Panc1 (cell line): Measurements from ENCODE around the gene ZNF132. TPM values are rescaled to one million over a fixed set of nuclear protein-coding genes. Genes with fewer than 3 reads are reported as not detected.
A peak's percentile ranks its signal among the peaks of the same experiment; 100 is the strongest.

ENCODE experiments used
- ATAC-seq: fragments of 200-7000 bp; cut with Tn5 transposase; 2 replicates; pipeline ENCODE4 v1.9.1; 2020; ENCODE audit warnings: mild to moderate bottlenecking, moderate library complexity
- BruUV-seq: library from RNA; stranded (reverse); fragments of 400-500 nt; replicated peaks from 2 replicates; lab custom pipeline; 2021; lab: Mats Ljungman, UMichigan
- CTCF ChIA-PET: fragments of 300-600 bp; sonication (Branson Sonifier 250); formaldehyde crosslinking; loops from one replicate; lab custom pipeline; 2022; ENCODE audit warnings: antibody characterized with exemption; lab: Charles Lee
- POLR2A ChIA-PET: fragments of 300-600 bp; sonication (Branson Sonifier 250); formaldehyde crosslinking; loops from one replicate; lab custom pipeline; 2022; ENCODE audit warnings: antibody characterized with exemption; lab: Charles Lee
- DNase-seq: peaks from one replicate; pipeline ENCODE4 v3.0.0-alpha.2; 2010; ENCODE audit warnings: low read depth, low spot score
- H3K27ac ChIP-seq: 2 replicates; pipeline ENCODE4 v1.5.1; 2011; ENCODE audit warnings: mild to moderate bottlenecking, low read length, inconsistent platforms
- H3K27me3 ChIP-seq: fragments of 200-500 bp; sonication (Bioruptor generic); 2 replicates; pipeline ENCODE4 v1.6.0; 2014; ENCODE audit warnings: low read length, inconsistent platforms; ENCODE audit not compliant: control insufficient read depth, insufficient read depth
- H3K36me3 ChIP-seq: fragments of 200-500 bp; sonication (Bioruptor generic); 2 replicates; pipeline ENCODE4 v1.5.1; 2014; ENCODE audit warnings: inconsistent platforms, mild to moderate bottlenecking, low read length, moderate library complexity; ENCODE audit not compliant: control insufficient read depth, insufficient read depth
- H3K4me1 ChIP-seq: 2 replicates; pipeline ENCODE4 v1.5.1; 2011; ENCODE audit warnings: inconsistent platforms, mild to moderate bottlenecking, low read length, moderate library complexity; ENCODE audit not compliant: control insufficient read depth, insufficient read depth
- H3K4me3 ChIP-seq, 2 experiments: 2 replicates each; pipeline ENCODE4 v1.5.1; 2011 to 2012; ENCODE audit warnings: low read depth in 2 of 2, low read length in 2 of 2, mild to moderate bottlenecking in 2 of 2, inconsistent platforms in 1 of 2, moderate library complexity in 1 of 2
- H3K9me3 ChIP-seq: fragments of 200-500 bp; sonication (Bioruptor generic); 2 replicates; pipeline ENCODE4 v1.5.1; 2014; ENCODE audit warnings: low read depth, mild to moderate bottlenecking, inconsistent platforms, low read length, moderate library complexity; ENCODE audit not compliant: control insufficient read depth, insufficient read depth
- POLR2AphosphoS5 ChIP-seq: IDR thresholded peaks from 2 replicates; pipeline ENCODE4 v1.6.1; 2012; ENCODE audit warnings: mild to moderate bottlenecking, low read depth, low read length, moderate library complexity
- SIN3A ChIP-seq: IDR thresholded peaks from 2 replicates; pipeline ENCODE4 v1.6.1; 2012; ENCODE audit warnings: low read depth, mild to moderate bottlenecking, low read length, moderate library complexity, borderline replicate concordance; ENCODE audit not compliant: insufficient read depth
- TCF7L2 ChIP-seq: IDR thresholded peaks from 2 replicates; pipeline ENCODE4 v1.6.1; 2011; ENCODE audit warnings: mild to moderate bottlenecking, low read depth, low read length, inconsistent platforms
- in situ Hi-C: cut with HindIII; loops from 2 replicates; pipeline ENCODE4 v1.10.0; 2016; ENCODE audit warnings: low sequenced_read_pairs, low pct_unique_long_range_greater_than_20kb
- intact Hi-C: fragments of 100-400 bp; cut with micrococcal nuclease; formaldehyde crosslinking; loops from one replicate; pipeline ENCODE4 v1.10.0; 2022; ENCODE audit not compliant: unreplicated experiment
- total RNA-seq: library from RNA; stranded (reverse); gene quantifications from one replicate; pipeline ENCODE4 v1.2.1, GENCODE V29; 2021; ENCODE audit not compliant: unreplicated experiment
- TF ChIP-seq, protein P1 (sequence below), 2 experiments: IDR thresholded peaks; 2 replicates each; pipeline ENCODE4 v1.6.1; 2011 to 2012; ENCODE audit warnings: low read depth in 2 of 2, control low read depth in 1 of 2, low read length in 1 of 2, mild to moderate bottlenecking in 1 of 2, moderate library complexity in 1 of 2; ENCODE audit not compliant: insufficient read depth in 1 of 2
- TF ChIP-seq, protein P2 (sequence below): fragments of 450-650 bp; IDR thresholded peaks from 2 replicates; pipeline ENCODE4 v1.5.1; 2017; ENCODE audit warnings: mild to moderate bottlenecking

ZNF132 gene
- total RNA-seq, 1 experiment from 2014 or later = not detected

DNA sequence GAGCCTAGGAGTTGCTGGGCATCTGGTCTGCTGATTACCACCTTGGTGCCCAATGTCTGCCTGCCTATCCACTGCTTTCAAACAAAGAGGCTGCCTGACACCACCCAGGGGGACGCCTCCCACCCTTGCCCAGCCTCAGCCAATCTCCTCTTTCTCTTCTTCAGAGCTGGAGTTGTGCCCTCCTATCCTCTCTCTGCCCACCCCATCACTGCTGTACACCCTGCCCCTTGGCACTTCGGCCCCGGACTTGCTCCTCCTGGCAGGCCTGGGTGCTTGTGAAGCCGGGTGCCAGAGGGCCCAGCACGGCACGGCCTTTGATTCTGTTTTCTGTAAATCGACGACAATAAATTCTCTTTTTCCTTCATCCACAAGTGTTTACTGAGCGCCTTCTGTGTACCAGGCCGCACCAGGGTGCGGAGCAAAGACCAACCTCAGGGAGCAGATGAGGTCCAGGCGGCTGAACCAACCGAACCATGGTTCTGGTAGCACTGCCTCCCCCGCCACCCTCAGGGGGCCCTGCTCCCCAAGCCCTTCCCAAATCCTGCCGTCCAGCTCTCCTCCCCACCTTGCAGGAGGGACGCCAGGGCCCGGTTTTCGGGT, 39.5 kb downstream of the ZNF132 start:
- CTCF ChIA-PET = no interaction called here
- POLR2A ChIA-PET = no interaction called here
- intact Hi-C loops = no loop called here

DNA sequence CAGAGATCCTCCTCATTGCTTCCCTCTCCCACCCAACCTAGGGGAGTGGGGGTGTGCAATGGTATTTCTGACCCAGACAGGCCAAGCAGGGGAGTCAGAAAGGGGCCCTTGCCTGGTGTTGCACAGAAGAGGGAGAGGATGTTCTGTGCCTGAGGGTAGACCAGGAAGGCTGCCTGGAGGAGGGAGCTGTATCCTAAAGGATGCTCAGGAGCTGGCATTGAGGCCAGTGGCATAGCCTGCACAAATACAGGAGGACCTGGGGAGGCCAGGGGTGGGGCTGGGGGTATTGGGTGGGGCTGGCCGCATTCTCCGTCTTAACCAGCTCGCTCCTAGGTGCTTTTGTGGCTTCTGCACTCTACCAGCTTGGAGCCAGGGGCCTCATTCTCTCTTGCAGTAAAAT, 40.0 kb downstream of the ZNF132 start:
- intact Hi-C loops = no loop called here
- H3K27me3 ChIP-seq = no peaks in the 10 kb centered on the region
- H3K27ac ChIP-seq = no peak overlapping the region

More for the DNA sequence above, 39.5 kb downstream of the ZNF132 start:
- peaks cover 26% of the 10 kb centered on the region for H3K4me1 ChIP-seq
- TF ChIP-seq POLR2AphosphoS5 (no peak), SIN3A (no peak), TCF7L2 (no peak)
- TF ChIP-seq, protein P1, sequence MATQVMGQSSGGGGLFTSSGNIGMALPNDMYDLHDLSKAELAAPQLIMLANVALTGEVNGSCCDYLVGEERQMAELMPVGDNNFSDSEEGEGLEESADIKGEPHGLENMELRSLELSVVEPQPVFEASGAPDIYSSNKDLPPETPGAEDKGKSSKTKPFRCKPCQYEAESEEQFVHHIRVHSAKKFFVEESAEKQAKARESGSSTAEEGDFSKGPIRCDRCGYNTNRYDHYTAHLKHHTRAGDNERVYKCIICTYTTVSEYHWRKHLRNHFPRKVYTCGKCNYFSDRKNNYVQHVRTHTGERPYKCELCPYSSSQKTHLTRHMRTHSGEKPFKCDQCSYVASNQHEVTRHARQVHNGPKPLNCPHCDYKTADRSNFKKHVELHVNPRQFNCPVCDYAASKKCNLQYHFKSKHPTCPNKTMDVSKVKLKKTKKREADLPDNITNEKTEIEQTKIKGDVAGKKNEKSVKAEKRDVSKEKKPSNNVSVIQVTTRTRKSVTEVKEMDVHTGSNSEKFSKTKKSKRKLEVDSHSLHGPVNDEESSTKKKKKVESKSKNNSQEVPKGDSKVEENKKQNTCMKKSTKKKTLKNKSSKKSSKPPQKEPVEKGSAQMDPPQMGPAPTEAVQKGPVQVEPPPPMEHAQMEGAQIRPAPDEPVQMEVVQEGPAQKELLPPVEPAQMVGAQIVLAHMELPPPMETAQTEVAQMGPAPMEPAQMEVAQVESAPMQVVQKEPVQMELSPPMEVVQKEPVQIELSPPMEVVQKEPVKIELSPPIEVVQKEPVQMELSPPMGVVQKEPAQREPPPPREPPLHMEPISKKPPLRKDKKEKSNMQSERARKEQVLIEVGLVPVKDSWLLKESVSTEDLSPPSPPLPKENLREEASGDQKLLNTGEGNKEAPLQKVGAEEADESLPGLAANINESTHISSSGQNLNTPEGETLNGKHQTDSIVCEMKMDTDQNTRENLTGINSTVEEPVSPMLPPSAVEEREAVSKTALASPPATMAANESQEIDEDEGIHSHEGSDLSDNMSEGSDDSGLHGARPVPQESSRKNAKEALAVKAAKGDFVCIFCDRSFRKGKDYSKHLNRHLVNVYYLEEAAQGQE (IDR thresholded peaks at IDR 0.05; ENCODE audit: insufficient read depth in 1 of 2, low read depth in 2 of 2, low read length in 1 of 2) = no peak
- TF ChIP-seq, protein P2, sequence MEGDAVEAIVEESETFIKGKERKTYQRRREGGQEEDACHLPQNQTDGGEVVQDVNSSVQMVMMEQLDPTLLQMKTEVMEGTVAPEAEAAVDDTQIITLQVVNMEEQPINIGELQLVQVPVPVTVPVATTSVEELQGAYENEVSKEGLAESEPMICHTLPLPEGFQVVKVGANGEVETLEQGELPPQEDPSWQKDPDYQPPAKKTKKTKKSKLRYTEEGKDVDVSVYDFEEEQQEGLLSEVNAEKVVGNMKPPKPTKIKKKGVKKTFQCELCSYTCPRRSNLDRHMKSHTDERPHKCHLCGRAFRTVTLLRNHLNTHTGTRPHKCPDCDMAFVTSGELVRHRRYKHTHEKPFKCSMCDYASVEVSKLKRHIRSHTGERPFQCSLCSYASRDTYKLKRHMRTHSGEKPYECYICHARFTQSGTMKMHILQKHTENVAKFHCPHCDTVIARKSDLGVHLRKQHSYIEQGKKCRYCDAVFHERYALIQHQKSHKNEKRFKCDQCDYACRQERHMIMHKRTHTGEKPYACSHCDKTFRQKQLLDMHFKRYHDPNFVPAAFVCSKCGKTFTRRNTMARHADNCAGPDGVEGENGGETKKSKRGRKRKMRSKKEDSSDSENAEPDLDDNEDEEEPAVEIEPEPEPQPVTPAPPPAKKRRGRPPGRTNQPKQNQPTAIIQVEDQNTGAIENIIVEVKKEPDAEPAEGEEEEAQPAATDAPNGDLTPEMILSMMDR = no peak
- ATAC-seq = no peak
- no TSS peak for BruUV-seq
- peak overlapping the region; percentile 66 to 93 for H3K4me3 ChIP-seq
- in situ Hi-C loops = no loop called here
- no peak for DNase-seq
- H3K9me3 ChIP-seq = no peaks in the 10 kb centered on the region
- H3K27ac ChIP-seq = peak overlapping the region; percentile 91
- no peaks in the 10 kb centered on the region for H3K36me3 ChIP-seq
- H3K27me3 ChIP-seq = no peaks in the 10 kb centered on the region

More for the DNA sequence above, 40.0 kb downstream of the ZNF132 start:
- CTCF ChIA-PET = no interaction called here
- no peak overlapping the region for H3K4me3 ChIP-seq
- no peaks in the 10 kb centered on the region for H3K36me3 ChIP-seq
- in situ Hi-C loops = no loop called here
- H3K4me1 ChIP-seq = peaks cover 26% of the 10 kb centered on the region
- ATAC-seq = no peak
- no peak for TF ChIP-seq SIN3A
- TF ChIP-seq, protein P1 (IDR thresholded peaks at IDR 0.05; ENCODE audit: insufficient read depth in 1 of 2, low read depth in 2 of 2, low read length in 1 of 2) = no peak
- no peak for TF ChIP-seq POLR2AphosphoS5
- no peak for TF ChIP-seq TCF7L2
- TF ChIP-seq, protein P2 = no peak
- no TSS peak for BruUV-seq
- no peaks in the 10 kb centered on the region for H3K9me3 ChIP-seq
- DNase-seq = no peak
- POLR2A ChIA-PET = no interaction called here
